Esophagus muscularis mucosa (tissue), 4 donors: ENCODE measurements around the gene RAET1E. TPM values are rescaled to one million over a fixed set of nuclear protein-coding genes. Genes with fewer than 3 reads are reported as not detected.

Experiments
- DNase-seq: peaks from one replicate; pipeline ENCODE4 v3.0.0-alpha.2; 2017; ENCODE audit errors: extremely low spot score
- H3K27ac ChIP-seq, 4 donors: fragments of 200-600 bp; sonication (generic); replicated peaks in 1 of 4; 1 replicate in 3 of 4; 2 replicates in 1 of 4; pipeline ENCODE4 v1.5.1; 2016 to 2019; ENCODE audit warnings: mild to moderate bottlenecking in 1 of 4
- H3K27me3 ChIP-seq, 4 donors: fragments of 200-600 bp; sonication (generic); one replicate each; pipeline versions ENCODE4 v1.5.1 to v1.6.0; 2016 to 2019
- H3K36me3 ChIP-seq, 4 donors: fragments of 200-600 bp; sonication (generic); one replicate each; pipeline ENCODE4 v1.5.1; 2016 to 2019
- H3K4me1 ChIP-seq, 4 donors: fragments of 200-600 bp; sonication (generic); one replicate each; pipeline ENCODE4 v1.5.1; 2016 to 2019
- H3K4me3 ChIP-seq, 4 donors: fragments of 200-600 bp; sonication (generic); 1 replicate in 2 of 4; 2 replicates in 2 of 4; pipeline ENCODE4 v1.5.1; 2016 to 2019; ENCODE audit warnings: mild to moderate bottlenecking in 4 of 4, moderate library complexity in 1 of 4
- H3K9me3 ChIP-seq, 4 donors: fragments of 200-600 bp; sonication (generic); 1 replicate in 3 of 4; 2 replicates in 1 of 4; pipeline ENCODE4 v1.5.1; 2016 to 2019
- CTCF ChIP-seq, 3 experiments: fragments of 200-600 bp in 2 of 3; fragments of 450-650 bp in 1 of 3; sonication (generic) in 2 of 3; IDR thresholded peaks; one replicate each; pipeline ENCODE4 v1.5.1; 2017 to 2019; ENCODE audit warnings: antibody characterized with exemption in 3 of 3, mild to moderate bottlenecking in 2 of 3, moderate library complexity in 1 of 3
- EP300 ChIP-seq: sonication (generic); formaldehyde crosslinking; IDR thresholded peaks from one replicate; pipeline ENCODE4 v1.6.1; 2017; ENCODE audit warnings: antibody characterized with exemption
- POLR2A ChIP-seq: fragments of 450-650 bp; IDR thresholded peaks from one replicate; pipeline ENCODE4 v1.6.1; 2017; ENCODE audit warnings: antibody characterized with exemption, moderate library complexity, mild to moderate bottlenecking, low read depth
- POLR2AphosphoS5 ChIP-seq, 2 donors: sonication (generic); formaldehyde crosslinking; IDR thresholded peaks; one replicate each; pipeline ENCODE4 v1.6.1; 2017; ENCODE audit warnings: antibody characterized with exemption in 2 of 2
- WGBS: methylation state at CpG from one replicate; pipeline ENCODE4 v1.1.5; 2018; 5-methylcytosine and 5-hydroxymethylcytosine counted together
- intact Hi-C: fragments of 100-400 bp; cut with DNase I; formaldehyde crosslinking; loops from one replicate; pipeline ENCODE4 v1.15.1; 2023
- total RNA-seq, 4 donors: library from RNA; depleted of rRNA; stranded (reverse); fragments of >200 nt; gene quantifications; one replicate each; pipeline versions ENCODE4 v1.1.0 to v1.2.1, GENCODE V29; 2016

The RAET1E gene
- total RNA-seq, 4 donors from 2014 or later = 0.29 TPM; not detected in 3

DNA sequence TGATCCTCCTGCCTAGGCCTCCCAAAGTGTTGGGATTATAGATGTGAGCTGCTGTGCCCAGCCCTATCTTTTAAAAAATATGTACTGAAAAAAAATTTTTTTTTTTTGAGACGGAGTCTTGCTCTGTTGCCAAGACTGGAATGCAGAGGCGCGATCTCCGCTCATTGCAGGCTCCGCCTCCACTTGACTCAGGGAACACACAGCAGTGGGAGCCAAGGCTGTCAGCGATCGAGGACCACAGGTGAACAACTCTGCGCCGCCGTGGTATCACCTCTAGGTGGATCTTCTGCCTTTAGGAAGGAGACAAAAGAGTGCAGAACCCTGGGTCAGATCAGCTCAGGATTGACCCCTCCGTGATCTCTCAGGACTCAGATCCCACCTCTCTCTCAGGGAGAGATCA is 13.7 kb downstream of the RAET1E start:
- Histone ChIP-seq H3K27me3 (no peaks in the 10 kb centered on the region), H3K4me3 (no peak overlapping the region), H3K36me3 (no peaks in the 10 kb centered on the region), H3K9me3 (no peaks in the 10 kb centered on the region), H3K4me1 (peaks cover 0 to 9% (median 8%) of the 10 kb centered on the region in 4 donors), H3K27ac (no peak overlapping the region)
- no peak for TF ChIP-seq CTCF (IDR thresholded peaks at IDR 0.05)
- no peak for TF ChIP-seq POLR2AphosphoS5 (IDR thresholded peaks at IDR 0.05)
- TF ChIP-seq POLR2A = no peak
- TF ChIP-seq EP300 = no peak
- intact Hi-C loops = no loop called here
- DNase-seq = no peak
- 35% methylated on average over 10 of the region's 11 CpGs for WGBS

GRCh38 chr6:149881860-149882259 is 16.1 kb downstream of the RAET1E start:
- Histone ChIP-seq H3K4me3 (no peak overlapping the region), H3K9me3 (no peaks in the 10 kb centered on the region), H3K27me3 (peaks cover 0 to 4% (median 0%) of the 10 kb centered on the region in 4 donors), H3K27ac (no peak overlapping the region), H3K4me1 (peaks cover 0 to 9% (median 8%) of the 10 kb centered on the region in 4 donors), H3K36me3 (no peaks in the 10 kb centered on the region)
- intact Hi-C loops = no loop called here
- TF ChIP-seq POLR2AphosphoS5 (IDR thresholded peaks at IDR 0.05) (no peak), EP300 (no peak), CTCF (IDR thresholded peaks at IDR 0.05) (no peak), POLR2A (no peak)
- 91% methylated on average over 2 of the region's 2 CpGs for WGBS
- no peak for DNase-seq

GRCh38 chr6:149881066-149881766 is 16.7 kb downstream of the RAET1E start:
- intact Hi-C loops = no loop called here
- Histone ChIP-seq H3K4me3 (no peak overlapping the region), H3K9me3 (no peaks in the 10 kb centered on the region), H3K27me3 (peaks cover 0 to 4% (median 0%) of the 10 kb centered on the region in 4 donors), H3K36me3 (no peaks in the 10 kb centered on the region), H3K27ac (no peak overlapping the region), H3K4me1 (peaks cover 0 to 9% (median 8%) of the 10 kb centered on the region in 4 donors)
- DNase-seq = no peak
- TF ChIP-seq CTCF (IDR thresholded peaks at IDR 0.05) (no peak), EP300 (no peak), POLR2AphosphoS5 (IDR thresholded peaks at IDR 0.05) (no peak), POLR2A (no peak)
- WGBS = 78% methylated on average over 10 of the region's 10 CpGs

GRCh38 chr6:149877659-149878058 is 20.3 kb downstream of the RAET1E start:
- WGBS = 91% methylated on average over 1 of the region's 1 CpG
- no peak for DNase-seq
- Histone ChIP-seq H3K4me1 (no peaks in the 10 kb centered on the region), H3K4me3 (no peak overlapping the region), H3K27me3 (peaks cover 0 to 4% (median 0%) of the 10 kb centered on the region in 4 donors), H3K36me3 (no peaks in the 10 kb centered on the region), H3K27ac (no peak overlapping the region), H3K9me3 (no peaks in the 10 kb centered on the region)
- intact Hi-C loops = no loop called here
- no peak for TF ChIP-seq CTCF (IDR thresholded peaks at IDR 0.05)
- no peak for TF ChIP-seq POLR2AphosphoS5 (IDR thresholded peaks at IDR 0.05)
- TF ChIP-seq POLR2A = no peak
- no peak for TF ChIP-seq EP300
